ENCODE measurements around the gene ROBO2. TPM values are rescaled to one million over a fixed set of nuclear protein-coding genes. Genes with fewer than 3 reads are reported as not detected.

Gene ROBO2
- total RNA-seq, 2 experiments from 2014 or later, result not detected

GRCh38 chr3:77329116-77329515 lies 289.2 kb downstream of the ROBO2 start:
- H3K27ac Mint-ChIP-seq, result no peak overlapping the region
- no peaks in the 10 kb centered on the region for H3K36me3 Mint-ChIP-seq (ENCODE audit: low read depth)
- no peak overlapping the region for H3K4me3 Mint-ChIP-seq
- intact Hi-C loops (cut with micrococcal nuclease), result no loop called here
- no peaks in the 10 kb centered on the region for H3K9me3 Mint-ChIP-seq
- no peaks in the 10 kb centered on the region for H3K27me3 Mint-ChIP-seq (ENCODE audit: low read depth)
- no peaks in the 10 kb centered on the region for H3K4me1 Mint-ChIP-seq (ENCODE audit: low read depth)
- DNase-seq, result no peak
- CTCF ChIA-PET, result interaction anchor here (1.4 kb wide), 1 partner anchor 9 kb away, joined by 3 read pairs; no protein-coding TSS in a partner anchor

- Mint-ChIP-seq H3K4me3 (no peak overlapping the region), H3K9me3 (peaks cover 4% of the 10 kb centered on the region), H3K27me3 (ENCODE audit: low read depth) (no peaks in the 10 kb centered on the region), H3K36me3 (ENCODE audit: low read depth) (no peaks in the 10 kb centered on the region), H3K27ac (no peak overlapping the region), H3K4me1 (ENCODE audit: low read depth) (no peaks in the 10 kb centered on the region)
- intact Hi-C loops (cut with micrococcal nuclease), result no loop called here
- CTCF ChIA-PET, result no interaction called here
- DNase-seq, result no peak
Observed at GRCh38 chr3:77338195-77338594, 298.3 kb downstream of the ROBO2 start.

DNA sequence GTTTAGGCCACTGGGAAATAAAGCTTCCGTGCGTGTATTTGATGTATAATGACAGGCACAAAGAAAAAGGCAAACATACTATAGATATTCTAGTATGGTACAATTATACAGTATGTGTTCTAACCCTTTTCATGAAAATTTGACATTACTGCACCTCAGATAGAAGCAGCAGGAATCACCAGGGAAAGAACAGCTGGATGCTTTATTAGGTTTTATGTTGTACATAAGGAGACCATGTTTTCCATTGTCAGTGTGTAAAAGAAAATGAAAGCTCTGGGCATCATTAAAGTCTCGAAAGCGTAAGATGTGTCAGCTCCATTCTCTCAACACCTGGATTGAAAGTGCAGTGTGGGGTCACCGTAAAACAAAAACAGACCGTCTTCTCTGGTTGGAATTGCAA lies 302.1 kb downstream of the ROBO2 start:
- CTCF ChIA-PET, result interaction anchor here (0.8 kb wide), 1 partner anchor 46 kb away, joined by 4 read pairs; no protein-coding TSS in a partner anchor
- Mint-ChIP-seq H3K4me1 (ENCODE audit: low read depth) (no peaks in the 10 kb centered on the region), H3K36me3 (ENCODE audit: low read depth) (no peaks in the 10 kb centered on the region), H3K27ac (no peak overlapping the region), H3K4me3 (no peak overlapping the region), H3K27me3 (ENCODE audit: low read depth) (no peaks in the 10 kb centered on the region), H3K9me3 (peaks cover 9% of the 10 kb centered on the region)
- intact Hi-C loops (cut with micrococcal nuclease), result loop anchor here (10.0 kb wide), 1 partner anchor 1303 kb away; no protein-coding TSS in a partner anchor
- no peak for DNase-seq

DNA sequence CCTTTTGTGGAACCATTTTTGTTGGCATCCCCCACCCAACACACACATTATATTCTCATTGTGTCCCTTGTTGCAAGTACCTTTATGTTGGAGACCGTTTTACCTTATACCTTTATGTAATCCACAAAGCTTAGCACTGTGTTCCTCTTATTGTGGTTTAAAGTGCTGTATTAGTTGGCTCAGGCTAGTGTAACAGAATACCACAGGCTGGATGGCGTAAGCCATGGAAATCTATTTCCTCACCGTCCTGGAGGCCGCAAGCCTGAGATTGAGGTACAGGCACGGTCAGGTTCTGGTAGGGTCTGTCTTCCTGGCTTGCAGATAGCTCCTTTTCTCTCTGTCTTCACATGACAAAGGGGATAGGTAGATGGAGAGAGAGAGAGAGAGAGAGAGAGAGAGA lies 302.8 kb downstream of the ROBO2 start:
- Mint-ChIP-seq H3K4me3 (no peak overlapping the region), H3K36me3 (ENCODE audit: low read depth) (no peaks in the 10 kb centered on the region), H3K4me1 (ENCODE audit: low read depth) (no peaks in the 10 kb centered on the region), H3K27ac (no peak overlapping the region), H3K9me3 (peaks cover 10% of the 10 kb centered on the region), H3K27me3 (ENCODE audit: low read depth) (no peaks in the 10 kb centered on the region)
- CTCF ChIA-PET, result no interaction called here
- DNase-seq, result no peak
- intact Hi-C loops (cut with micrococcal nuclease), result loop anchor here (10.0 kb wide), 1 partner anchor 1302 kb away; no protein-coding TSS in a partner anchor

DNA sequence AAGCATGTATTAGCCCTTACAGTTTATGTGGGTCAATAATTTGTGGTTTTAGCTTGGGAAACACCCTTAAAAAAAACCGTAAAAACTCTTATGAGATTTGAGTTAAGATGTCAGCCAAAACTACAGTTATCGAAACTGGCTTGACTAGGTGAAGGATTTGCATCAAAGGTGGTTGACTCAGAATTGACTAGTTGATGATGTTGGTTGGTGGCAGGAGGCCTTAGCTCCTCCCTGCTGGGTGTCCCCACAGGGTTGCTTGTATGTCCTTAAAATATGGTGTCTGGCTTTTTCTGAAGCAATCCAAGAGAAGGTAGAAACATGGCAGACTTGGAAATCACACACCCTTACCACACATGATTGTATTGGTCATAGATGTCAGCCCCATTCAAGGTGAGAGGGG lies 305.1 kb downstream of the ROBO2 start:
- CTCF ChIA-PET, result no interaction called here
- H3K4me3 Mint-ChIP-seq, result no peak overlapping the region
- H3K4me1 Mint-ChIP-seq (ENCODE audit: low read depth), result no peaks in the 10 kb centered on the region
- no peaks in the 10 kb centered on the region for H3K27me3 Mint-ChIP-seq (ENCODE audit: low read depth)
- intact Hi-C loops (cut with micrococcal nuclease), result loop anchor here (10.0 kb wide), 1 partner anchor 1300 kb away; no protein-coding TSS in a partner anchor
- no peak overlapping the region for H3K27ac Mint-ChIP-seq
- H3K9me3 Mint-ChIP-seq, result peaks cover 14% of the 10 kb centered on the region
- no peaks in the 10 kb centered on the region for H3K36me3 Mint-ChIP-seq (ENCODE audit: low read depth)
- DNase-seq, result no peak

GRCh38 chr3:77348244-77348855 lies 308.5 kb downstream of the ROBO2 start:
- Mint-ChIP-seq H3K4me3 (no peak overlapping the region), H3K9me3 (peaks cover 13% of the 10 kb centered on the region), H3K36me3 (ENCODE audit: low read depth) (no peaks in the 10 kb centered on the region), H3K27me3 (ENCODE audit: low read depth) (no peaks in the 10 kb centered on the region), H3K27ac (no peak overlapping the region), H3K4me1 (ENCODE audit: low read depth) (no peaks in the 10 kb centered on the region)
- CTCF ChIA-PET, result no interaction called here
- DNase-seq, result no peak
- intact Hi-C loops (cut with micrococcal nuclease), result loop anchor here (10.0 kb wide), 1 partner anchor 1296 kb away; no protein-coding TSS in a partner anchor

GRCh38 chr3:77354958-77355357 lies 315.1 kb downstream of the ROBO2 start:
- Mint-ChIP-seq H3K4me1 (ENCODE audit: low read depth) (no peaks in the 10 kb centered on the region), H3K27me3 (ENCODE audit: low read depth) (no peaks in the 10 kb centered on the region), H3K27ac (no peak overlapping the region), H3K36me3 (ENCODE audit: low read depth) (no peaks in the 10 kb centered on the region), H3K9me3 (peaks cover 15% of the 10 kb centered on the region), H3K4me3 (no peak overlapping the region)
- intact Hi-C loops (cut with micrococcal nuclease), result no loop called here
- CTCF ChIA-PET, result no interaction called here
- DNase-seq, result no peak

GRCh38 chr3:77362936-77363335 lies 323.0 kb downstream of the ROBO2 start:
- intact Hi-C loops (cut with micrococcal nuclease), result no loop called here
- CTCF ChIA-PET, result interaction anchor here (1.2 kb wide), 1 partner anchor 37 kb away, joined by 3 read pairs; no protein-coding TSS in a partner anchor
- Mint-ChIP-seq H3K9me3 (peaks cover 23% of the 10 kb centered on the region), H3K4me1 (ENCODE audit: low read depth) (no peaks in the 10 kb centered on the region), H3K4me3 (no peak overlapping the region), H3K27me3 (ENCODE audit: low read depth) (no peaks in the 10 kb centered on the region), H3K36me3 (ENCODE audit: low read depth) (no peaks in the 10 kb centered on the region), H3K27ac (no peak overlapping the region)
- no peak for DNase-seq

DNA sequence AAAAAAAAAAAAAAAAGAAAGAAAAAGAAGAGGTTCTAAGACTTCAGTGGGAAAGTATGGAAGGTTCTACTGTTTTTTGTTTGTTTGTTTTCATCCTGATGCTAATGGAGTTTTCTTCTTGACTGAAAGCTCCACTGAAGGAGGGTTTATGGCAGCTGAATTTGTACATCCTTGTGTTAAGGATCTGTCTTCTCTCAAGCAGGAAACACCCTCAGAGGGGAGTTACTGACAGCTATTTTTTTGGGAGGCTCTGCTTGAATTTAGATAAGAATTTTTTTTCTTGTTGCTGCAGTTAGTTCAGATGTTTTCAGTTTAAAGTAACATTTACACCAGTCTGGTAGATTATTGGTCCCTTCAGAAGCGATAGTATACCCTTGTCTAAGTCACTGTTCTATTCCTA lies 325.3 kb downstream of the ROBO2 start:
- intact Hi-C loops (cut with micrococcal nuclease), result no loop called here
- CTCF ChIA-PET, result no interaction called here
- Mint-ChIP-seq H3K4me1 (ENCODE audit: low read depth) (no peaks in the 10 kb centered on the region), H3K36me3 (ENCODE audit: low read depth) (no peaks in the 10 kb centered on the region), H3K4me3 (no peak overlapping the region), H3K27me3 (ENCODE audit: low read depth) (no peaks in the 10 kb centered on the region), H3K9me3 (peaks cover 19% of the 10 kb centered on the region), H3K27ac (no peak overlapping the region)
- DNase-seq, result no peak

DNA sequence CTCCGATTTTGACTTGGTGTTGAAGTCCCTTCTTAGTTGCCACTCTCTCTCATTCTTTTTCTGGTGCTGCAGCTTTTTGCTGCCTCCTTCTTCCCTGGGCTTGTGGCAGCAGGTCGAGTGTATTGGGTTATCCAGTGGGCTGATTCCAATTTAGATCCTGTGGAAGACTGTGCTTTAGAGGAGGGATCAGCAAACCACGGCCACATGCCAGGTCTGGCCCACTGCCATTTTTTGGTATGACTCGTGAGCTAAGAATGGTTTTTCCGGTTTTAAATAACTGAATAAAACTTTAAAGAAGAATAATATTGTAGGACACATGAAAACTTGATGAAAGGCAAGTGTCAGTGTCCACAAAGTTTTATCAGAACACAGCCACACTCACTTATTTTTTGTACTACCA lies 330.5 kb downstream of the ROBO2 start:
- H3K27ac Mint-ChIP-seq, result no peak overlapping the region
- no peaks in the 10 kb centered on the region for H3K36me3 Mint-ChIP-seq (ENCODE audit: low read depth)
- intact Hi-C loops (cut with micrococcal nuclease), result no loop called here
- no peak for DNase-seq
- H3K4me1 Mint-ChIP-seq (ENCODE audit: low read depth), result no peaks in the 10 kb centered on the region
- CTCF ChIA-PET, result no interaction called here
- H3K9me3 Mint-ChIP-seq, result peaks cover 8% of the 10 kb centered on the region
- H3K4me3 Mint-ChIP-seq, result no peak overlapping the region
- no peaks in the 10 kb centered on the region for H3K27me3 Mint-ChIP-seq (ENCODE audit: low read depth)

GRCh38 chr3:77372018-77372417 lies 332.1 kb downstream of the ROBO2 start:
- no peak overlapping the region for H3K27ac Mint-ChIP-seq
- no peaks in the 10 kb centered on the region for H3K4me1 Mint-ChIP-seq (ENCODE audit: low read depth)
- CTCF ChIA-PET, result no interaction called here
- H3K36me3 Mint-ChIP-seq (ENCODE audit: low read depth), result no peaks in the 10 kb centered on the region
- no peak overlapping the region for H3K4me3 Mint-ChIP-seq
- H3K9me3 Mint-ChIP-seq, result peaks cover 7% of the 10 kb centered on the region
- intact Hi-C loops (cut with micrococcal nuclease), result no loop called here
- no peak for DNase-seq
- no peaks in the 10 kb centered on the region for H3K27me3 Mint-ChIP-seq (ENCODE audit: low read depth)

DNA sequence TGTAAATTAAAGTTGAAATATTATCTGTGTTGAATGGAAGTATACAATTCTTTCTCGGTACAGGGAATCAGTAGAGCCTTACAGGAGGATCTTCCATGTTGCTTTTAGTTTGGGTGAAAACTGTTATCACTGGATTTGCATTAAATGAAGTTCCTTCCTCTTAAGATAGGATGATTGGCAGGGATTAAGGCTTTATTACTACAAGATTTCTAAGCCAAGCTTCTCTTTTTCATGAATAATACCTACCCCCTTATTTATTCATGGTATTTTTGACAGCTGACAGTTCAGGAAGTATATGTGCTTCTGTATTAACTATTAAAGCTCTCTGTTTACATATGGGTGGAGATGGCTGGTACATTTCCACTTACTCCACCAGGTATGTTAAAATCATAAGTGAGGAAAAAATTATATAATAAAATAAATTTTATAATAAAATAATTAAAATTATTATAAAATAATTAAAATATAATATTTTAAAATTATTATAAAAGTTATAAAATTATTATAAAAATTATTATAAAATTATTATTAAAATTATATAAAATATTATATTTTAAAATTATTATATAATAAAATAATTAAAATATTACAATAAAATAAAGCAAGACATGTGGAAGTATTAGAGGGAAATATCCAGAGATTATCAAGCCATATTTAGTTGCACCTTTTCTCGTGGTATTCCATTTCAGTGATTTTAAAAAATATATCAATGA lies 332.9 kb downstream of the ROBO2 start:
- CTCF ChIA-PET, result no interaction called here
- no peak for DNase-seq
- Mint-ChIP-seq H3K27ac (no peak overlapping the region), H3K36me3 (ENCODE audit: low read depth) (no peaks in the 10 kb centered on the region), H3K27me3 (ENCODE audit: low read depth) (no peaks in the 10 kb centered on the region), H3K4me3 (no peak overlapping the region), H3K9me3 (peaks cover 5% of the 10 kb centered on the region), H3K4me1 (ENCODE audit: low read depth) (no peaks in the 10 kb centered on the region)
- intact Hi-C loops (cut with micrococcal nuclease), result no loop called here

DNA sequence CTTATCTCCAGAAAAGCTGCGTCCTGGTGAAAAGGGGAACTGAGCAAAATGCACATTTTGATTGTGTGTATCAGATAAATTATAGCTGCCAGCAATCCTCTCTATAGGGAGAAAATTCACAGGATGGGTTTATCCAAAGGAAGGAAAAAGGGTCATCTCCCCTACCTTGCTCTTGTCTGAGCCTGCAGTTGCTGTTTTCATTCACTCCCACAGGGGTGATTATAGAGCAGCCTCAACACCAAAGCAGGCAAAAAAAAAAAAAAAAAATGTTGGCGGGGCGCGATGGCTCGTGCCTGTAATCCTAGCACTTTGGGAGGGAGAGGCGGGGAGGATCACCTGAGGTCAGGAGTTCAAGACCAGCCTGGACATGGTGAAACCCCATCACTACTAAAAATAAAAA lies 333.7 kb downstream of the ROBO2 start:
- DNase-seq, result no peak
- CTCF ChIA-PET, result interaction anchor here (0.6 kb wide), 1 partner anchor 386 kb away, joined by 3 read pairs; no protein-coding TSS in a partner anchor
- Mint-ChIP-seq H3K27me3 (ENCODE audit: low read depth) (no peaks in the 10 kb centered on the region), H3K27ac (no peak overlapping the region), H3K4me3 (no peak overlapping the region), H3K9me3 (peaks cover 5% of the 10 kb centered on the region), H3K36me3 (ENCODE audit: low read depth) (no peaks in the 10 kb centered on the region), H3K4me1 (ENCODE audit: low read depth) (no peaks in the 10 kb centered on the region)
- intact Hi-C loops (cut with micrococcal nuclease), result no loop called here
